CD8-positive, alpha-beta memory T cell (primary cell): ENCODE measurements around the gene RNGTT. TPM values are rescaled to one million over a fixed set of nuclear protein-coding genes. Genes with fewer than 3 reads are reported as not detected.
"Not testable (repeated sequence)": the region's sequence is repeated elsewhere in the genome, so short reads cannot be mapped to it uniquely, and the experiment has no call there.

Source experiments
- CTCF ChIA-PET: fragments of 350-600 bp; sonication (Branson Sonifier 250); formaldehyde crosslinking; loops from one replicate; lab custom pipeline; 2021; ENCODE audit warnings: antibody characterized with exemption; lab: Charles Lee
- POLR2A ChIA-PET: fragments of 350-600 bp; sonication (Branson Sonifier 250); formaldehyde crosslinking; loops from one replicate; lab custom pipeline; 2021; ENCODE audit warnings: antibody characterized with exemption; lab: Charles Lee
- DNase-seq, 5 donors: peaks; one replicate each; pipeline versions ENCODE4 v3.0.0 to v3.0.0-alpha.2; 2020 to 2022; ENCODE audit warnings: mixed read lengths in 1 of 5
- H3K27ac ChIP-seq: one replicate; pipeline ENCODE4 v1.7.0; 2013; ENCODE audit warnings: low read depth, mild to moderate bottlenecking, low read length, moderate library complexity
- H3K27me3 ChIP-seq: 2 replicates; pipeline ENCODE4 v1.7.0; 2013; ENCODE audit warnings: low read length, mild to moderate bottlenecking; ENCODE audit not compliant: insufficient read depth, poor library complexity, severe bottlenecking
- H3K36me3 ChIP-seq: 2 replicates; pipeline ENCODE4 v1.7.0; 2013; ENCODE audit warnings: mild to moderate bottlenecking, low read length, moderate library complexity; ENCODE audit not compliant: insufficient read depth
- H3K4me1 ChIP-seq: 2 replicates; pipeline ENCODE4 v1.7.0; 2013; ENCODE audit warnings: mild to moderate bottlenecking, low read length, moderate library complexity; ENCODE audit not compliant: insufficient read depth
- H3K4me3 ChIP-seq: 2 replicates; pipeline ENCODE4 v1.7.0; 2013; ENCODE audit warnings: mild to moderate bottlenecking, low read length
- H3K9me3 ChIP-seq: 2 replicates; pipeline ENCODE4 v1.7.0; 2013; ENCODE audit warnings: mild to moderate bottlenecking, low read length
- H3K27ac Mint-ChIP-seq, 8 donors: one replicate each; pipeline ENCODE4 v1.8.0; 2020 to 2021; ENCODE audit warnings: mixed read lengths in 8 of 8, mild to moderate bottlenecking in 6 of 8, inconsistent platforms in 3 of 8, moderate library complexity in 3 of 8
- H3K27me3 Mint-ChIP-seq, 2 donors: one replicate each; pipeline ENCODE4 v1.8.0; 2020 to 2021; ENCODE audit warnings: mixed read lengths in 2 of 2, mild to moderate bottlenecking in 1 of 2, moderate library complexity in 1 of 2
- H3K36me3 Mint-ChIP-seq, 3 donors: one replicate each; pipeline ENCODE4 v1.8.0; 2020 to 2021; ENCODE audit warnings: mixed read lengths in 3 of 3, inconsistent platforms in 1 of 3, mild to moderate bottlenecking in 1 of 3
- H3K4me1 Mint-ChIP-seq, 3 donors: one replicate each; pipeline ENCODE4 v1.8.0; 2020 to 2021; ENCODE audit warnings: mixed read lengths in 3 of 3, inconsistent platforms in 1 of 3, mild to moderate bottlenecking in 1 of 3
- H3K4me3 Mint-ChIP-seq, 7 donors: one replicate each; pipeline ENCODE4 v1.8.0; 2020 to 2021; ENCODE audit warnings: mixed read lengths in 7 of 7, mild to moderate bottlenecking in 6 of 7, moderate library complexity in 4 of 7, inconsistent platforms in 2 of 7
- H3K9me3 Mint-ChIP-seq, 5 donors: one replicate each; pipeline ENCODE4 v1.8.0; 2020 to 2022; ENCODE audit warnings: mixed read lengths in 5 of 5, mild to moderate bottlenecking in 3 of 5, moderate library complexity in 2 of 5, inconsistent platforms in 1 of 5
- polyA plus RNA-seq: library from polyadenylated mRNA; unstranded; fragments of 300-500 nt; fragmentation: Illumina TruSeq; gene quantifications from one replicate; pipeline ENCODE4 v1.2.3, GENCODE V29; 2021
- total RNA-seq, 2 experiments: library from RNA; stranded (reverse); gene quantifications; one replicate each; pipeline ENCODE4 v1.2.3, GENCODE V29; 2021

Gene RNGTT
- total and polyA plus RNA-seq, 3 experiments from 2014 or later = 16.0 to 22.3 (median 20.7) TPM

GRCh38 chr6:88969255-88969654 lies 5.8 kb upstream of the RNGTT start:
- CTCF ChIA-PET = not testable (repeated sequence)

GRCh38 chr6:88967891-88968290 lies 4.5 kb upstream of the RNGTT start:
- Histone ChIP-seq H3K9me3 (no peaks in the 10 kb centered on the region), H3K27ac (no peak overlapping the region), H3K36me3 (no peaks in the 10 kb centered on the region), H3K27me3 (no peaks in the 10 kb centered on the region), H3K4me1 (peaks cover 7% of the 10 kb centered on the region), H3K4me3 (no peak overlapping the region)
- peaks cover 0 to 6% of the 10 kb centered on the region in 2 donors for H3K27me3 Mint-ChIP-seq
- H3K9me3 Mint-ChIP-seq = peaks cover 3 to 22% (median 15%) of the 10 kb centered on the region in 5 donors
- H3K4me1 Mint-ChIP-seq = peaks cover 14 to 25% (median 19%) of the 10 kb centered on the region in 3 donors
- ChIA-PET CTCF (no interaction called here), POLR2A (interaction anchor here (0.7 kb wide), 1 partner anchor 109 kb away, joined by 9 read pairs; no protein-coding TSS in a partner anchor)
- no peak overlapping the region for H3K4me3 Mint-ChIP-seq
- no peak for DNase-seq
- no peak overlapping the region for H3K27ac Mint-ChIP-seq
- peaks cover 0 to 11% (median 9%) of the 10 kb centered on the region in 3 donors for H3K36me3 Mint-ChIP-seq

More at GRCh38 chr6:88969255-88969654, 5.8 kb upstream of the RNGTT start:
- H3K36me3 Mint-ChIP-seq = peaks cover 0 to 11% (median 0%) of the 10 kb centered on the region in 3 donors
- H3K36me3 ChIP-seq, H3K27me3 ChIP-seq, DNase-seq, H3K27ac ChIP-seq, H3K4me3 Mint-ChIP-seq, H3K27ac Mint-ChIP-seq, H3K4me1 ChIP-seq, POLR2A ChIA-PET, H3K9me3 ChIP-seq, H3K4me3 ChIP-seq: not testable (repeated sequence)
- H3K4me1 Mint-ChIP-seq = peaks cover 3 to 12% (median 6%) of the 10 kb centered on the region in 3 donors
- peaks cover 0 to 10% of the 10 kb centered on the region in 2 donors for H3K27me3 Mint-ChIP-seq
- H3K9me3 Mint-ChIP-seq = peaks cover 3 to 22% (median 15%) of the 10 kb centered on the region in 5 donors

- Histone ChIP-seq H3K4me1 (peaks cover 17% of the 10 kb centered on the region), H3K9me3 (no peaks in the 10 kb centered on the region), H3K27me3 (no peaks in the 10 kb centered on the region), H3K4me3 (no peak overlapping the region), H3K36me3 (no peaks in the 10 kb centered on the region), H3K27ac (no peak overlapping the region)
- ChIA-PET CTCF (no interaction called here), POLR2A (no interaction called here)
- Mint-ChIP-seq H3K4me3 (peak overlapping the region in 2 of 7 donors; percentile 9 to 95), H3K4me1 (peaks cover 23 to 42% (median 37%) of the 10 kb centered on the region in 3 donors), H3K27ac (peak overlapping the region in 3 of 8 donors; percentile 1 to 74 (median 70)), H3K27me3 (peaks cover 0 to 2% of the 10 kb centered on the region in 2 donors), H3K9me3 (peaks cover 3 to 22% (median 15%) of the 10 kb centered on the region in 5 donors), H3K36me3 (peaks cover 0 to 11% (median 11%) of the 10 kb centered on the region in 3 donors)
- no peak for DNase-seq
Observed at GRCh38 chr6:88965691-88966090, 2.3 kb upstream of the RNGTT start.

GRCh38 chr6:88964509-88964908 lies 1.1 kb upstream of the RNGTT start:
- Histone ChIP-seq H3K4me1 (peaks cover 17% of the 10 kb centered on the region), H3K4me3 (peak overlapping the region; percentile 97), H3K9me3 (no peaks in the 10 kb centered on the region), H3K36me3 (no peaks in the 10 kb centered on the region), H3K27me3 (no peaks in the 10 kb centered on the region), H3K27ac (peak overlapping the region; percentile 58)
- CTCF ChIA-PET = no interaction called here
- peaks cover 28 to 54% (median 48%) of the 10 kb centered on the region in 3 donors for H3K4me1 Mint-ChIP-seq
- peak overlapping the region in 5 of 8 donors; percentile 51 to 96 (median 73) for H3K27ac Mint-ChIP-seq
- H3K4me3 Mint-ChIP-seq = peak overlapping the region; percentile 88 to 99 (median 97)
- DNase-seq = no peak
- H3K36me3 Mint-ChIP-seq = peaks cover 0 to 11% (median 11%) of the 10 kb centered on the region in 3 donors
- peaks cover 0 to 2% of the 10 kb centered on the region in 2 donors for H3K27me3 Mint-ChIP-seq
- peaks cover 3 to 22% (median 15%) of the 10 kb centered on the region in 5 donors for H3K9me3 Mint-ChIP-seq
- POLR2A ChIA-PET = interaction anchor here (2.9 kb wide), 1 partner anchor 117 kb away, joined by 47 read pairs; the partner anchor contains the start of gene PNRC1

- POLR2A ChIA-PET = no interaction called here
Observed at GRCh38 chr6:88958842-88959241, 4.6 kb downstream of the RNGTT start.

GRCh38 chr6:88953550-88954386 lies 9.7 kb downstream of the RNGTT start:
- Histone ChIP-seq H3K9me3 (no peaks in the 10 kb centered on the region), H3K4me1 (no peaks in the 10 kb centered on the region), H3K27me3 (no peaks in the 10 kb centered on the region), H3K36me3 (no peaks in the 10 kb centered on the region), H3K27ac (no peak overlapping the region), H3K4me3 (no peak overlapping the region)
- no peak for DNase-seq
- POLR2A ChIA-PET = no interaction called here
- CTCF ChIA-PET = no interaction called here
- Mint-ChIP-seq H3K4me1 (peaks cover 46 to 67% (median 64%) of the 10 kb centered on the region in 3 donors), H3K9me3 (peaks cover 10 to 22% (median 17%) of the 10 kb centered on the region in 5 donors), H3K36me3 (peaks cover 19 to 37% (median 36%) of the 10 kb centered on the region in 3 donors), H3K27ac (peak overlapping the region in 1 of 8 donors; percentile 10), H3K27me3 (no peaks in the 10 kb centered on the region), H3K4me3 (no peak overlapping the region)

More at GRCh38 chr6:88958842-88959241, 4.6 kb downstream of the RNGTT start:
- CTCF ChIA-PET = no interaction called here
- Histone ChIP-seq H3K4me3 (no peak overlapping the region), H3K27me3 (no peaks in the 10 kb centered on the region), H3K27ac (no peak overlapping the region), H3K9me3 (no peaks in the 10 kb centered on the region), H3K36me3 (no peaks in the 10 kb centered on the region), H3K4me1 (peaks cover 10% of the 10 kb centered on the region)
- Mint-ChIP-seq H3K4me3 (no peak overlapping the region), H3K36me3 (peaks cover 4 to 21% (median 14%) of the 10 kb centered on the region in 3 donors), H3K27me3 (no peaks in the 10 kb centered on the region), H3K27ac (no peak overlapping the region), H3K9me3 (peaks cover 2 to 8% (median 6%) of the 10 kb centered on the region in 5 donors), H3K4me1 (peaks cover 51 to 82% (median 73%) of the 10 kb centered on the region in 3 donors)
- no peak for DNase-seq

GRCh38 chr6:88952065-88952704 lies 11.2 kb downstream of the RNGTT start:
- no peak for DNase-seq
- no peaks in the 10 kb centered on the region for H3K27me3 ChIP-seq
- Mint-ChIP-seq H3K4me3 (no peak overlapping the region), H3K9me3 (peaks cover 10 to 22% (median 17%) of the 10 kb centered on the region in 5 donors), H3K4me1 (peaks cover 34 to 51% (median 48%) of the 10 kb centered on the region in 3 donors), H3K27ac (peak overlapping the region in 1 of 8 donors; percentile 40), H3K27me3 (no peaks in the 10 kb centered on the region), H3K36me3 (peaks cover 19 to 37% (median 33%) of the 10 kb centered on the region in 3 donors)
- H3K36me3 ChIP-seq = no peaks in the 10 kb centered on the region
- no peaks in the 10 kb centered on the region for H3K4me1 ChIP-seq
- no peaks in the 10 kb centered on the region for H3K9me3 ChIP-seq
- CTCF ChIA-PET = no interaction called here
- no peak overlapping the region for H3K27ac ChIP-seq
- no peak overlapping the region for H3K4me3 ChIP-seq
- POLR2A ChIA-PET = no interaction called here
